ENCODE measurements around the gene DCST2.
A peak's percentile ranks its signal among the peaks of the same experiment; 100 is the strongest.

DCST2 gene

DNA sequence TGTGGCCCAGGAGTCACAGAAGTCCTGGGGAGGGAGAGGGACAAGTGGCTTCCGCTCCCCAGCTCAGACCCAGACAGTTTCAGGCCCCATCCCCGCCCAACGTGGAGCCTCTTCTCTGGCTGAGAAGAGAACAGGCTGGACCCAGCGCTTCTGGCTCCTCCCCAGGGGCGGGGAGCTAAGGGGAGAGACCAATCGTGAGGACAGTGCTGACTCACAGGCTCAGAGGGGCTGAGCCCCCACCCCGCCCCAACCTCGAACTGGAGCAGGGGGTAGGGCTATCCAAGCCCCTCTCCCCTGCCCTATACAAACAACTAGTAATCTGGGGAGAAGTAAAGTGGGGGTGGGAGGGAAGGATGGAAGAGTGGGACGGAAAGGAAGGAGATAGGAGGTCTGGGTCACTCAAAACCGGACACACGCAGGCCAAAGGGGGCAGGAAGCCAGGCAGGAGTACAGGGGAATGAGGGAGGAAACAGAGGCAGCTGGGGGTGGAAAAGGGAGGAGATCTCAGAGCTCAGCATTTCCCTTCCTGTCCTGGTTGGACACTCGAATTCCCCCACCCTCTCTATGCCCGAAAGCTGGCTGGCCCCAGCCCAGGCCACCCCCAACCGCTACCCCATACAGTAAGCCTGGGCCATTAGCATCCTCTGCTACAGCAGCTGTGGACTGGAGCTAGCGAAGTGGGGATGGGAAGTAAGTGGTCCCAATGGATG, 62.8 kb downstream of the DCST2 start, which contains the start of gene SHC1:
TSS of gene SHC1 (minus strand) at position 117 of the 710 bp plus-strand sequence. CDS start 221 bp downstream, outside the sequence.
- Histone ChIP-seq H3K9me3 (ENCODE audit: severe bottlenecking) (no peaks in the 10 kb centered on the region), H3K4me3 (ENCODE audit: low read depth, low read length) (peak within 1 kb of the TSS; percentile 19), H3K27ac (peak within 1 kb of the TSS; percentile 51), H3K27me3 (ENCODE audit: insufficient read depth, low read depth, severe bottlenecking) (no peaks in the 10 kb centered on the region), H3K36me3 (peaks cover 26% of the 10 kb centered on the region)
- TF ChIP-seq, protein P1, sequence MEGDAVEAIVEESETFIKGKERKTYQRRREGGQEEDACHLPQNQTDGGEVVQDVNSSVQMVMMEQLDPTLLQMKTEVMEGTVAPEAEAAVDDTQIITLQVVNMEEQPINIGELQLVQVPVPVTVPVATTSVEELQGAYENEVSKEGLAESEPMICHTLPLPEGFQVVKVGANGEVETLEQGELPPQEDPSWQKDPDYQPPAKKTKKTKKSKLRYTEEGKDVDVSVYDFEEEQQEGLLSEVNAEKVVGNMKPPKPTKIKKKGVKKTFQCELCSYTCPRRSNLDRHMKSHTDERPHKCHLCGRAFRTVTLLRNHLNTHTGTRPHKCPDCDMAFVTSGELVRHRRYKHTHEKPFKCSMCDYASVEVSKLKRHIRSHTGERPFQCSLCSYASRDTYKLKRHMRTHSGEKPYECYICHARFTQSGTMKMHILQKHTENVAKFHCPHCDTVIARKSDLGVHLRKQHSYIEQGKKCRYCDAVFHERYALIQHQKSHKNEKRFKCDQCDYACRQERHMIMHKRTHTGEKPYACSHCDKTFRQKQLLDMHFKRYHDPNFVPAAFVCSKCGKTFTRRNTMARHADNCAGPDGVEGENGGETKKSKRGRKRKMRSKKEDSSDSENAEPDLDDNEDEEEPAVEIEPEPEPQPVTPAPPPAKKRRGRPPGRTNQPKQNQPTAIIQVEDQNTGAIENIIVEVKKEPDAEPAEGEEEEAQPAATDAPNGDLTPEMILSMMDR (IDR thresholded peaks at IDR 0.05; ENCODE audit: low read depth, low read length), result no peak
- DNase-seq, result peak; percentile 98

DNA sequence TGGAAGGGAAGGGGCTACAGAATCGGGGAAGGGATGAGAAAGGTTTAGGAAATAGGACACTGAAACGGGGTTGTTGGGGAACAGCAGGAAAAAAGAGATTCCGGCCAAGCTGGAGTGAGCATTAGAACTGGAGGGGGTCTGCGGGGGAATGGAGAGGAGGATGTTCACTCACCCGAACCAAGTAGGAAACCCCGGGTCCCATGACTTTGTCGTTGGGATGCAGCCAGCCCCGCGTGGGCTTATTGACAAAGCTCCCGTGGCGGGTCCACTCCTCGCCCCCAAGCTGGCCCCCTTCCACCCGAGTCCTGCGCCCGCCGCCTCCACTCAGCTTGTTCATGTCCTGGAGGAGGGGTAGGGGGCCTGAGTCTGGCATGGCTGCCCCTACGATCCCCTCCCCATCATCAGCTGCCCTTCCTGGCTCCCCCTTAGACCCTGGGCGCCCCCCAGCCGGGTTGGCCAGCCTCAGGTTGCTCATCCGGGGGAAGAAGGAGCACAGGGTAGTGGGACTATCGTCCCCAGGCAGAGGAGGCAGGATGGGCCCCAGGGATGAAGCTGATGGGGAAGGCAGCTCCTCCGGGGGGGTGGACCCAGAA, 63.6 kb downstream of the DCST2 start:
- TF ChIP-seq, protein P1 (IDR thresholded peaks at IDR 0.05; ENCODE audit: low read depth, low read length), result no peak
- Histone ChIP-seq H3K9me3 (ENCODE audit: severe bottlenecking) (no peaks in the 10 kb centered on the region), H3K27ac (peak overlapping the region; percentile 51), H3K4me3 (ENCODE audit: low read depth, low read length) (no peak overlapping the region), H3K36me3 (peaks cover 35% of the 10 kb centered on the region), H3K27me3 (ENCODE audit: insufficient read depth, low read depth, severe bottlenecking) (no peaks in the 10 kb centered on the region)
- no peak for DNase-seq

DNA sequence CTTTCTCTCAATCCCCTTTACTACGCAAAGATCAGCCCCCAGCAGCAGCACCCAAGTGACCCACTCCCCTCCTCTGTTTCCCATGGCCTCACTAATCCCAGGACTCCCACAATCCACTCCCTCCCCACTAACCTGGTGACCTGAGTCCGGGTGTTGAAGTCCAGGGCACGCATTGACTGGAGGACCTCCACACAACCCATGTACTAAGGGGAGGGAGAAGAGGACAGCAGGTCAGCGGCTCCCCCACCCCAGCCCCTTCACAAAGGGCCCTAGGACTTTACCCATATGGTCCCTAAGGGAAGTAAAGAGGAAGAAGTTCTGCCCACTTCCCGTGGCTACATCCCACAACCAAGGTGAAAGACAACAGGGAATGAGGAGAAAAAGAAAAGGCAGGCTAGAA, 64.3 kb downstream of the DCST2 start:
- no peak overlapping the region; the same call in 1 of the 2 replicates for H3K27ac ChIP-seq
- no peak for DNase-seq
- H3K27me3 ChIP-seq (ENCODE audit: insufficient read depth, low read depth, severe bottlenecking), result no peaks in the 10 kb centered on the region
- H3K4me3 ChIP-seq (ENCODE audit: low read depth, low read length), result no peak overlapping the region
- H3K9me3 ChIP-seq (ENCODE audit: severe bottlenecking), result no peaks in the 10 kb centered on the region
- TF ChIP-seq, protein P1 (IDR thresholded peaks at IDR 0.05; ENCODE audit: low read depth, low read length), result no peak
- peaks cover 41% of the 10 kb centered on the region for H3K36me3 ChIP-seq

DNA sequence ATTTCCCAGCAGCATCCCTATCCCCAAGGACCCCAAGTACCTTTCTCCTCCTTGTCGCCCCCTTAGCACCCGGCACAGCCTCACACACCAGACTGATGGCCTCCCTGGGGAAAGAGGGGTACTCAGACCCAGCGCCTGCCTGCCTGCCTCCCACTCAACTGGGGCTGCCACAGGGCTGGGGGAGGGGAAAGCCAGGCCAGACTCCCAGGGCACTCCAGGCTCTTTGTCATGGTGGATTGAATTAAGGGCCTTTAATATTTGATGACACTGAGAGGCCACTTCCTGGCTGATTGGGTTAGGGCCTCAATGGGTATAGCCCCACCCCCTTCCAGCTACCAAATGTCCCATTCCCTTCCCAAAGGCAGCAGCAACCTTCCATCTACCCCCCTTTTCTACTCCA, 64.8 kb downstream of the DCST2 start:
- Histone ChIP-seq H3K36me3 (peaks cover 45% of the 10 kb centered on the region), H3K27ac (no peak overlapping the region; the same call in 1 of the 2 replicates), H3K4me3 (ENCODE audit: low read depth, low read length) (no peak overlapping the region), H3K9me3 (ENCODE audit: severe bottlenecking) (no peaks in the 10 kb centered on the region), H3K27me3 (ENCODE audit: insufficient read depth, low read depth, severe bottlenecking) (no peaks in the 10 kb centered on the region)
- no peak for DNase-seq
- TF ChIP-seq, protein P1 (IDR thresholded peaks at IDR 0.05; ENCODE audit: low read depth, low read length), result no peak

All from WERI-Rb-1 (cell line).